Breast epithelium (tissue), 4 donors: ENCODE results near the gene ECPAS. TPM values are rescaled to one million over a fixed set of nuclear protein-coding genes. Genes with fewer than 3 reads are reported as not detected.

Source experiments
- DNase-seq, 2 donors: peaks; one replicate each; pipeline ENCODE4 v3.0.0-alpha.2; 2019; ENCODE audit warnings: low spot score in 2 of 2
- H3K27ac ChIP-seq, 2 donors: fragments of 200-600 bp; sonication (generic) in 1 of 2; one replicate each; pipeline ENCODE4 v1.5.1; 2016 to 2019; ENCODE audit warnings: mild to moderate bottlenecking in 1 of 2
- H3K27me3 ChIP-seq, 2 donors: fragments of 200-600 bp; sonication (generic) in 1 of 2; one replicate each; pipeline versions ENCODE4 v1.5.1 to v1.6.0; 2017 to 2019; ENCODE audit warnings: control low read depth in 1 of 2, mild to moderate bottlenecking in 1 of 2
- H3K36me3 ChIP-seq: fragments of 200-600 bp; one replicate; pipeline ENCODE4 v1.5.1; 2019
- H3K4me1 ChIP-seq, 2 donors: fragments of 200-600 bp; sonication (generic); one replicate each; pipeline ENCODE4 v1.5.1; 2016 to 2019; ENCODE audit warnings: control low read depth in 1 of 2
- H3K4me3 ChIP-seq, 3 donors: fragments of 200-600 bp; sonication (generic); 1 replicate in 2 of 3; 2 replicates in 1 of 3; pipeline ENCODE4 v1.5.1; 2016 to 2019; ENCODE audit warnings: mild to moderate bottlenecking in 3 of 3, moderate library complexity in 2 of 3
- H3K9me3 ChIP-seq, 2 donors: fragments of 200-600 bp; sonication (generic) in 1 of 2; one replicate each; pipeline ENCODE4 v1.5.1; 2016 to 2019; ENCODE audit warnings: control low read depth in 1 of 2
- POLR2A ChIP-seq: fragments of 450-650 bp; IDR thresholded peaks from one replicate; pipeline ENCODE4 v1.6.1; 2016; ENCODE audit warnings: antibody characterized with exemption, mild to moderate bottlenecking, moderate library complexity
- POLR2AphosphoS5 ChIP-seq, 3 donors: sonication (generic); formaldehyde crosslinking; IDR thresholded peaks; one replicate each; pipeline ENCODE4 v1.6.1; 2017; ENCODE audit warnings: antibody characterized with exemption in 3 of 3
- intact Hi-C: fragments of 100-400 bp; cut with DNase I; formaldehyde crosslinking; loops from one replicate; pipeline ENCODE4 v1.15.1; 2023; ENCODE audit warnings: low total_unique reads
- total RNA-seq, 3 donors: library from RNA; depleted of rRNA; stranded (reverse); fragments of >200 nt; gene quantifications; one replicate each; pipeline ENCODE4 v1.1.0, GENCODE V29; 2016
- TF ChIP-seq, protein P1 (sequence below), 3 donors: fragments of 450-650 bp; IDR thresholded peaks; one replicate each; pipeline ENCODE4 v1.5.1; 2016 to 2017; ENCODE audit warnings: antibody characterized with exemption in 3 of 3, mild to moderate bottlenecking in 3 of 3, moderate library complexity in 3 of 3

Gene ECPAS
- total RNA-seq, 3 donors from 2014 or later = 91.6 to 159 (median 94.1) TPM

DNA sequence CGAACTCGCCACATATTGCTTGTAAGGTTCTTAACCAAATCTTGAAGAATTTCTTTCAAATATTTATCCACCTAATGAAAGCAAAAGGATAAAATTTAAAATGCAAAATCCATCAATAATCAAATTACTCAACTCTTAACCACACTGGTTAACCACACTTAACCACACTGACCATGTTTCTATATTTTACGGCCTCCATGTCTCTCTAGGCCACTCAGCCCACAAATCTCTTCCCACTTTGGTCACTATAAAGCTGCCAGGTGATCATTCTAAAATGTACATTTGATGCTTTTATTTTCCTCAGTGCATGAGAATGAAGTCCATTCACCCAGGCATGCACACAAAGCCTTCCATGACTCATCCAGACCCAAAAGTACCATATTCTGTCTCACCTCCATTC lies 97.8 kb downstream of the ECPAS start:
- Histone ChIP-seq H3K27ac (no peak overlapping the region), H3K27me3 (no peaks in the 10 kb centered on the region), H3K4me3 (no peak overlapping the region), H3K9me3 (no peaks in the 10 kb centered on the region), H3K36me3 (peaks cover 6% of the 10 kb centered on the region), H3K4me1 (no peaks in the 10 kb centered on the region)
- intact Hi-C loops = no loop called here
- TF ChIP-seq POLR2AphosphoS5 (IDR thresholded peaks at IDR 0.05) = no peak
- no peak for TF ChIP-seq POLR2A
- TF ChIP-seq, protein P1, sequence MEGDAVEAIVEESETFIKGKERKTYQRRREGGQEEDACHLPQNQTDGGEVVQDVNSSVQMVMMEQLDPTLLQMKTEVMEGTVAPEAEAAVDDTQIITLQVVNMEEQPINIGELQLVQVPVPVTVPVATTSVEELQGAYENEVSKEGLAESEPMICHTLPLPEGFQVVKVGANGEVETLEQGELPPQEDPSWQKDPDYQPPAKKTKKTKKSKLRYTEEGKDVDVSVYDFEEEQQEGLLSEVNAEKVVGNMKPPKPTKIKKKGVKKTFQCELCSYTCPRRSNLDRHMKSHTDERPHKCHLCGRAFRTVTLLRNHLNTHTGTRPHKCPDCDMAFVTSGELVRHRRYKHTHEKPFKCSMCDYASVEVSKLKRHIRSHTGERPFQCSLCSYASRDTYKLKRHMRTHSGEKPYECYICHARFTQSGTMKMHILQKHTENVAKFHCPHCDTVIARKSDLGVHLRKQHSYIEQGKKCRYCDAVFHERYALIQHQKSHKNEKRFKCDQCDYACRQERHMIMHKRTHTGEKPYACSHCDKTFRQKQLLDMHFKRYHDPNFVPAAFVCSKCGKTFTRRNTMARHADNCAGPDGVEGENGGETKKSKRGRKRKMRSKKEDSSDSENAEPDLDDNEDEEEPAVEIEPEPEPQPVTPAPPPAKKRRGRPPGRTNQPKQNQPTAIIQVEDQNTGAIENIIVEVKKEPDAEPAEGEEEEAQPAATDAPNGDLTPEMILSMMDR (IDR thresholded peaks at IDR 0.05) = no peak
- no peak for DNase-seq

DNA sequence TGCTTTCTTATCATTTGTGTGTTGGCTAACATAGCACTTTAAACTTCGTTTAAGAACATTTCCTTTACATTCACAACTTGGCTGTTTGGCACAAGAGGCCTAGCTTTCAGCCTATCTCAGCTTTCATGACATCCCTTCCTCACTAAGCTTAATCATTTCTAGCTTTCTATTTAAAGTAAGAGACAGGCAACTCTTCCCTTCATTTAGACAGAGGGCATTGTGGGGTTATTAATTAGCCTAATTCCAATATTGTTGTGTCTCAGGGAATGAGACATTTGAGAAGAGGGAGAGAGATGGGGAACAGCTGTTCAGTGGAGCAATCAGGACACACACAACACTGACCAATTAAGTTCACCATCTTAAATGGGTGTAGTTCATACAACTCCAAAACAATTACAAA lies 103.2 kb downstream of the ECPAS start:
- intact Hi-C loops = no loop called here
- Histone ChIP-seq H3K27me3 (no peaks in the 10 kb centered on the region), H3K4me3 (no peak overlapping the region), H3K9me3 (no peaks in the 10 kb centered on the region), H3K36me3 (no peaks in the 10 kb centered on the region), H3K4me1 (no peaks in the 10 kb centered on the region), H3K27ac (no peak overlapping the region)
- DNase-seq = no peak
- TF ChIP-seq POLR2A (no peak), POLR2AphosphoS5 (IDR thresholded peaks at IDR 0.05) (no peak)
- TF ChIP-seq, protein P1 (IDR thresholded peaks at IDR 0.05) = no peak

DNA sequence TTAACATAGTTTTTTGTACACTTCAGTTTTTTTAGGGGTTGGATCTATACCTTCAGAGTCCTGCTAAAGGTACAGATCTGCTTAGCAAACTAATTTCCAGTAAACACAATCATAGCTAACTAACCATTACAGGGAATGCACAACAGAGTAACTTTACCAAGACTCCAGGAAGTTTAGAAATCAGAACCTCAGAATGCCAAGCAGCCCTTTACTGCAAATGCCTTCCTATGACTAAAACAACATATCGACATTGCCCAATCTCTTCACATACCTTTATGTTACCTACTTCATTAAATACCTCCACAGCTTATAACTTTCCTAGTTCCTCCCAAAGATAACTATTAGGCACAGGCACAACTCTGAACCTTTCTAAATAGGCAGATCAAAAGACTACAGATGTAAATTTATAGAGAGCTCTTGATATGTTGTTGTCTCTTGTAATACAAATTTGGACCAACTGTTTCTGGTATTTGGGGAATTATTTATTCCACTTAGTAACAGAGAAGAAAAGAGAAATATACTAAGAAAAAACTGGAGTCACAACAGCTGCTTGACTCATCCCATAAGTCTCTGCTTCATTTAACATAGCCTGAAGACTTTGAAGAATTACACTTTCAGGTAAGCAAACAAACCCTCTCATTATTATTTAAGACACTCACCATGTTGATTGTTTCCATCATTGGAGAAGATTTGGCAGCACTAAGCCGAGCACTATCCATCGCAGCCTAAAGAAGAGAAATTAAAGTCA lies 108.2 kb downstream of the ECPAS start:
- DNase-seq = no peak
- no peak overlapping the region for H3K4me3 ChIP-seq
- H3K27ac ChIP-seq = no peak overlapping the region
- no peaks in the 10 kb centered on the region for H3K27me3 ChIP-seq
- H3K36me3 ChIP-seq = no peaks in the 10 kb centered on the region
- TF ChIP-seq POLR2A = no peak
- no peak for TF ChIP-seq POLR2AphosphoS5 (IDR thresholded peaks at IDR 0.05)
- TF ChIP-seq, protein P1 (IDR thresholded peaks at IDR 0.05) = no peak
- no peaks in the 10 kb centered on the region for H3K9me3 ChIP-seq
- no peaks in the 10 kb centered on the region for H3K4me1 ChIP-seq
- intact Hi-C loops = no loop called here

DNA sequence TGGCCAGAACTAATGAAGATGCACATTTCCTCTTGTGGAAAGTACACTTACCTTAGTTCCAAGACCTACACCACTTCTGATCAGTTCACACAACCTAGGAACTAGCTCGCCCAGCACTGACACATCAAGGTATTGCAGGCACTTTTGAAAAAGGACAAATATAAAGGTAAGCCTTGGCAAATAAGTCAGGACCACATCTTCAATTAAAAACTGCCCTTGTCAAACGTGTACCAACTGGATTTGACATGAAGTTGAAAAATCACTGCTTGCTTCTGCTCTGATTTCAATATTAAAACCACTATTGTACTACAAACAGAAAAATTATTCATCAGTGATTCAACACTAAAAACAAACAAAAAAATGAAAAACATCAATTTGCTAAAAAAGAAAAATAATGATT lies 109.1 kb downstream of the ECPAS start:
- no peaks in the 10 kb centered on the region for H3K9me3 ChIP-seq
- no peak overlapping the region for H3K4me3 ChIP-seq
- no peaks in the 10 kb centered on the region for H3K27me3 ChIP-seq
- no peaks in the 10 kb centered on the region for H3K36me3 ChIP-seq
- no peak overlapping the region for H3K27ac ChIP-seq
- no peak for DNase-seq
- H3K4me1 ChIP-seq = no peaks in the 10 kb centered on the region
- intact Hi-C loops = no loop called here
- TF ChIP-seq POLR2AphosphoS5 (IDR thresholded peaks at IDR 0.05) (no peak), POLR2A (no peak)
- TF ChIP-seq, protein P1 (IDR thresholded peaks at IDR 0.05) = no peak

DNA sequence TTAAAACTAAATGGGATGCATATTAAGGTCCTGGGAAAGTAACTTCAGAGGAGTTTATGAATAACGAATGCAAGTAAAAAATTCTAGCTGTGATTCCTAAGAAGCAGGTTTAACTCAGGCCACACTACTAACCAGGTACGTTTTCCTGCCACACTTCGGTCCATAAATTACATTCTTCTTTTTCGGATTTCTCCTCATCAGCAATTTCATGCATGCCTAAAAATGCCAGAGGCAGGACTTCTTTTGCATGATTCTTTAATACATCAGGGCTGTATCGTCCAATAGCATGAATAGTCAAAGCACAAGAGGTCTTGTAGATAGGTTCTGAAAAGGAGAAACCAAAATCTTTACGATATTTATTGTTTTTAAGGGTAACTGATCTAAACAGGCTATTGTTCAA lies 111.9 kb downstream of the ECPAS start:
- intact Hi-C loops = no loop called here
- H3K36me3 ChIP-seq = no peaks in the 10 kb centered on the region
- H3K4me1 ChIP-seq = no peaks in the 10 kb centered on the region
- no peaks in the 10 kb centered on the region for H3K9me3 ChIP-seq
- H3K27ac ChIP-seq = no peak overlapping the region
- no peak overlapping the region for H3K4me3 ChIP-seq
- DNase-seq = no peak
- TF ChIP-seq POLR2A = no peak
- TF ChIP-seq, protein P1 (IDR thresholded peaks at IDR 0.05) = no peak
- no peak for TF ChIP-seq POLR2AphosphoS5 (IDR thresholded peaks at IDR 0.05)
- H3K27me3 ChIP-seq = no peaks in the 10 kb centered on the region
